HEK293 (cell line): ENCODE measurements around the gene ARID5A.

Experiments used
- CTCF ChIA-PET: fragments of 350-600 bp; formaldehyde crosslinking; extraction: SDS; loops from one replicate; lab custom pipeline; 2021; ENCODE audit warnings: antibody characterized with exemption; lab: Yijun Ruan, JAX
- POLR2A ChIA-PET: fragments of 300-600 bp; formaldehyde crosslinking; extraction: SDS; loops from one replicate; lab custom pipeline; 2020; ENCODE audit warnings: antibody characterized with exemption, inconsistent platforms; lab: Yijun Ruan, JAX
- H3K27ac ChIP-seq: fragments of 200-500 bp; sonication (Bioruptor generic); 2 replicates; pipeline ENCODE4 v1.5.1; 2014; ENCODE audit warnings: low read depth, low read length, control low read depth, inconsistent platforms; ENCODE audit errors: extremely low read depth
- H3K36me3 ChIP-seq, 2 experiments: fragments of 200-500 bp in 1 of 2; sonication (Bioruptor generic) in 1 of 2; 1 replicate in 1 of 2; 2 replicates in 1 of 2; pipeline ENCODE4 v1.5.1; 2014 to 2017; ENCODE audit warnings: inconsistent platforms in 2 of 2, low read length in 2 of 2; ENCODE audit not compliant: control insufficient read depth in 2 of 2, insufficient read depth in 1 of 2
- H3K4me1 ChIP-seq: fragments of 200-500 bp; sonication (Bioruptor generic); 2 replicates; pipeline ENCODE4 v1.5.1; 2014; ENCODE audit warnings: mild to moderate bottlenecking, low read length, inconsistent platforms; ENCODE audit not compliant: control insufficient read depth, insufficient read depth
- H3K4me3 ChIP-seq: 2 replicates; pipeline ENCODE4 v1.5.1; 2011; ENCODE audit warnings: low read depth, mild to moderate bottlenecking, control low read depth, low read length, moderate library complexity
- H3K9me3 ChIP-seq: fragments of 200-500 bp; sonication (Bioruptor generic); 2 replicates; pipeline ENCODE4 v1.5.1; 2014; ENCODE audit warnings: low read depth, low read length, inconsistent platforms; ENCODE audit not compliant: control insufficient read depth, insufficient read depth
- CTCF ChIP-seq: fragments of 450-650 bp; formaldehyde crosslinking; IDR thresholded peaks from 2 replicates; pipeline ENCODE4 v1.5.1; 2016; ENCODE audit warnings: missing biosample characterization, missing genetic modification characterization
- IKZF3 ChIP-seq: fragments of 450-650 bp; IDR thresholded peaks from 2 replicates; pipeline ENCODE4 v1.5.0; 2018; ENCODE audit warnings: missing biosample characterization, mild to moderate bottlenecking, missing genetic modification characterization, moderate library complexity
- PRDM10 ChIP-seq: fragments of 450-650 bp; formaldehyde crosslinking; IDR thresholded peaks from 2 replicates; pipeline ENCODE4 v1.5.1; 2016; ENCODE audit warnings: missing biosample characterization, missing genetic modification characterization
- SETDB1 ChIP-seq: IDR thresholded peaks from one replicate; pipeline ENCODE4 v1.6.1; 2017; ENCODE audit warnings: mild to moderate bottlenecking, low read length, moderate library complexity, mixed read lengths; ENCODE audit not compliant: insufficient read length
- ZIC2 ChIP-seq: fragments of 450-650 bp; formaldehyde crosslinking; IDR thresholded peaks from 2 replicates; pipeline ENCODE4 v1.5.1; 2016; ENCODE audit warnings: missing biosample characterization, missing genetic modification characterization
- ZNF148 ChIP-seq: fragments of 450-650 bp; formaldehyde crosslinking; IDR thresholded peaks from 2 replicates; pipeline ENCODE4 v1.5.0; 2017; ENCODE audit warnings: missing biosample characterization, missing genetic modification characterization, borderline replicate concordance
- ZNF2 ChIP-seq: fragments of 450-650 bp; formaldehyde crosslinking; IDR thresholded peaks from 2 replicates; pipeline ENCODE4 v1.5.1; 2016; ENCODE audit warnings: missing biosample characterization, missing genetic modification characterization
- ZNF221 ChIP-seq: fragments of 450-650 bp; formaldehyde crosslinking; IDR thresholded peaks from 2 replicates; pipeline ENCODE4 v1.5.1; 2017; ENCODE audit warnings: missing biosample characterization, missing genetic modification characterization, borderline replicate concordance
- ZNF223 ChIP-seq: fragments of 450-650 bp; formaldehyde crosslinking; IDR thresholded peaks from 2 replicates; pipeline ENCODE4 v1.5.1; 2016; ENCODE audit warnings: missing biosample characterization, missing genetic modification characterization
- ZNF37A ChIP-seq: fragments of 450-650 bp; IDR thresholded peaks from 2 replicates; pipeline ENCODE4 v1.5.1; 2018; ENCODE audit warnings: missing biosample characterization, missing genetic modification characterization
- ZNF394 ChIP-seq: fragments of 450-650 bp; formaldehyde crosslinking; IDR thresholded peaks from 2 replicates; pipeline ENCODE4 v1.5.1; 2016; ENCODE audit warnings: missing biosample characterization, missing genetic modification characterization, mild to moderate bottlenecking, moderate library complexity, borderline replicate concordance
- ZNF521 ChIP-seq: fragments of 450-650 bp; formaldehyde crosslinking; IDR thresholded peaks from 2 replicates; pipeline ENCODE4 v1.5.1; 2017; ENCODE audit warnings: missing biosample characterization, mild to moderate bottlenecking, missing genetic modification characterization
- ZNF747 ChIP-seq: fragments of 450-650 bp; formaldehyde crosslinking; IDR thresholded peaks from 2 replicates; pipeline ENCODE4 v1.5.1; 2016; ENCODE audit warnings: missing biosample characterization, missing genetic modification characterization
- ZSCAN30 ChIP-seq: fragments of 450-650 bp; IDR thresholded peaks from 2 replicates; pipeline ENCODE4 v1.5.1; 2018; ENCODE audit warnings: missing biosample characterization, mild to moderate bottlenecking, missing genetic modification characterization, moderate library complexity
- TF ChIP-seq, protein P1 (sequence below): fragments of 450-650 bp; IDR thresholded peaks from 2 replicates; pipeline ENCODE4 v1.5.1; 2018; ENCODE audit warnings: missing biosample characterization, mild to moderate bottlenecking, missing genetic modification characterization

ARID5A gene

GRCh38 chr2:96554293-96555145 is 18.0 kb downstream of the ARID5A start (continued):
- TF ChIP-seq PRDM10 (peak; percentile 57), CTCF (tag by site-specific recombination) (peak; percentile 92), ZNF148 (tag by site-specific recombination) (no peak), ZSCAN30 (tag by site-specific recombination) (no peak), ZNF2 (tag by site-specific recombination) (peak; percentile 84)

GRCh38 chr2:96555146-96555610 is 18.6 kb downstream of the ARID5A start:
- TF ChIP-seq ZNF747 (tag by site-specific recombination) = no peak
- no peak for TF ChIP-seq ZNF521 (tag by site-specific recombination)
- no peak for TF ChIP-seq SETDB1
- TF ChIP-seq, protein P1, sequence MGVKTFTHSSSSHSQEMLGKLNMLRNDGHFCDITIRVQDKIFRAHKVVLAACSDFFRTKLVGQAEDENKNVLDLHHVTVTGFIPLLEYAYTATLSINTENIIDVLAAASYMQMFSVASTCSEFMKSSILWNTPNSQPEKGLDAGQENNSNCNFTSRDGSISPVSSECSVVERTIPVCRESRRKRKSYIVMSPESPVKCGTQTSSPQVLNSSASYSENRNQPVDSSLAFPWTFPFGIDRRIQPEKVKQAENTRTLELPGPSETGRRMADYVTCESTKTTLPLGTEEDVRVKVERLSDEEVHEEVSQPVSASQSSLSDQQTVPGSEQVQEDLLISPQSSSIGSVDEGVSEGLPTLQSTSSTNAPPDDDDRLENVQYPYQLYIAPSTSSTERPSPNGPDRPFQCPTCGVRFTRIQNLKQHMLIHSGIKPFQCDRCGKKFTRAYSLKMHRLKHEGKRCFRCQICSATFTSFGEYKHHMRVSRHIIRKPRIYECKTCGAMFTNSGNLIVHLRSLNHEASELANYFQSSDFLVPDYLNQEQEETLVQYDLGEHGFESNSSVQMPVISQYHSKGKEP (tag by site-specific recombination) = no peak
- TF ChIP-seq ZNF223 (tag by site-specific recombination) = no peak
- TF ChIP-seq ZNF221 (tag by site-specific recombination) = no peak
- no peak for TF ChIP-seq ZNF37A (tag by site-specific recombination)
- TF ChIP-seq ZIC2 (tag by site-specific recombination) = no peak
- TF ChIP-seq IKZF3 (tag by site-specific recombination) = no peak
- no peak for TF ChIP-seq ZNF394 (tag by site-specific recombination)
- H3K27ac ChIP-seq = no peak overlapping the region
- H3K36me3 ChIP-seq = peaks cover 0 to 22% of the 10 kb centered on the region in 2 experiments; a peak in 1 of 3 replicates
- CTCF ChIA-PET = interaction anchor here (0.5 to 3.4 kb wide), 22 partner anchors 9 to 393 kb away, joined by 3 to 27 read pairs (median 6); no protein-coding TSS in a partner anchor
- no peak overlapping the region for H3K4me3 ChIP-seq
- H3K9me3 ChIP-seq = no peaks in the 10 kb centered on the region
- no peaks in the 10 kb centered on the region for H3K4me1 ChIP-seq
- POLR2A ChIA-PET = interaction anchor here (1.1 to 1.3 kb wide), 2 partner anchors 17 to 564 kb away, joined by 3 to 6 read pairs; no protein-coding TSS in a partner anchor
